Activated CD4-positive, alpha-beta memory T cell treated with anti-CD3 and anti-CD28 coated beads, Interleukin-2, amount 10 ng/mL, durations not matched to agents 7 days and 5 days (primary cell): ENCODE data around the gene ST8SIA1. TPM values are rescaled to one million over a fixed set of nuclear protein-coding genes. Genes with fewer than 3 reads are reported as not detected.

Experiments used
- CTCF ChIA-PET: fragments of 350-600 bp; sonication (Branson Sonifier 250); formaldehyde crosslinking; loops from one replicate; lab custom pipeline; 2021; ENCODE audit warnings: antibody characterized with exemption, inconsistent platforms; lab: Charles Lee
- POLR2A ChIA-PET: fragments of 350-600 bp; sonication (Branson Sonifier 250); formaldehyde crosslinking; loops from one replicate; lab custom pipeline; 2021; ENCODE audit warnings: antibody characterized with exemption; lab: Charles Lee
- DNase-seq: peaks from one replicate; pipeline ENCODE4 v3.0.0-alpha.2; 2020
- H3K27ac Mint-ChIP-seq: one replicate; pipeline ENCODE4 v1.8.0; 2021; ENCODE audit warnings: mild to moderate bottlenecking, mixed read lengths
- H3K27me3 Mint-ChIP-seq: one replicate; pipeline ENCODE4 v1.8.0; 2021; ENCODE audit warnings: mixed read lengths
- H3K36me3 Mint-ChIP-seq: one replicate; pipeline ENCODE4 v1.8.0; 2021; ENCODE audit warnings: low read depth, mixed read lengths
- H3K4me1 Mint-ChIP-seq: one replicate; pipeline ENCODE4 v1.8.0; 2021; ENCODE audit warnings: mixed read lengths
- H3K4me3 Mint-ChIP-seq: one replicate; pipeline ENCODE4 v1.8.0; 2021; ENCODE audit warnings: mild to moderate bottlenecking, mixed read lengths
- H3K9me3 Mint-ChIP-seq: one replicate; pipeline ENCODE4 v1.8.0; 2021; ENCODE audit warnings: mixed read lengths
- total RNA-seq, 2 experiments: library from RNA; stranded (reverse); gene quantifications; one replicate each; pipeline ENCODE4 v1.2.3, GENCODE V29; 2021

Gene ST8SIA1
- total RNA-seq, 2 experiments from 2014 or later, result 2.6 to 3.1 TPM

GRCh38 chr12:22287776-22288621 lies 46.5 kb downstream of the ST8SIA1 start:
- no peaks in the 10 kb centered on the region for H3K27me3 Mint-ChIP-seq
- H3K4me3 Mint-ChIP-seq, result peak overlapping the region; percentile 33
- no peaks in the 10 kb centered on the region for H3K36me3 Mint-ChIP-seq
- ChIA-PET CTCF (interaction anchor here (0.7 to 1.0 kb wide), 3 partner anchors 26 to 187 kb away, joined by 4 to 5 read pairs (median 4); no protein-coding TSS in a partner anchor), POLR2A (interaction anchor here (1.2 to 1.3 kb wide), 3 partner anchors 34 to 122 kb away, joined by 4 to 7 read pairs (median 5); no protein-coding TSS in a partner anchor)
- peak; percentile 25 for DNase-seq
- peaks cover 3% of the 10 kb centered on the region for H3K9me3 Mint-ChIP-seq
- H3K27ac Mint-ChIP-seq, result peak overlapping the region; percentile 62
- peaks cover 26% of the 10 kb centered on the region for H3K4me1 Mint-ChIP-seq

- DNase-seq, result no peak
- no peaks in the 10 kb centered on the region for H3K36me3 Mint-ChIP-seq
- H3K4me1 Mint-ChIP-seq, result peaks cover 26% of the 10 kb centered on the region
- H3K4me3 Mint-ChIP-seq, result no peak overlapping the region
- CTCF ChIA-PET, result interaction anchor here (0.7 kb wide), 1 partner anchor 25 kb away, joined by 5 read pairs; no protein-coding TSS in a partner anchor
- H3K27me3 Mint-ChIP-seq, result no peaks in the 10 kb centered on the region
- POLR2A ChIA-PET, result interaction anchor here (1.2 to 1.3 kb wide), 2 partner anchors 48 to 123 kb away, joined by 4 to 7 read pairs; no protein-coding TSS in a partner anchor
- H3K9me3 Mint-ChIP-seq, result no peaks in the 10 kb centered on the region
- H3K27ac Mint-ChIP-seq, result no peak overlapping the region
Measured at GRCh38 chr12:22287101-22287500, 47.4 kb downstream of the ST8SIA1 start.

GRCh38 chr12:22286569-22286968 lies 47.9 kb downstream of the ST8SIA1 start:
- no peak overlapping the region for H3K4me3 Mint-ChIP-seq
- H3K9me3 Mint-ChIP-seq, result no peaks in the 10 kb centered on the region
- H3K27me3 Mint-ChIP-seq, result no peaks in the 10 kb centered on the region
- no peaks in the 10 kb centered on the region for H3K36me3 Mint-ChIP-seq
- no peak overlapping the region for H3K27ac Mint-ChIP-seq
- DNase-seq, result no peak
- ChIA-PET POLR2A (no interaction called here), CTCF (no interaction called here)
- peaks cover 26% of the 10 kb centered on the region for H3K4me1 Mint-ChIP-seq

GRCh38 chr12:22285846-22286245 lies 48.7 kb downstream of the ST8SIA1 start:
- no peak for DNase-seq
- no peaks in the 10 kb centered on the region for H3K27me3 Mint-ChIP-seq
- H3K4me1 Mint-ChIP-seq, result peaks cover 26% of the 10 kb centered on the region
- CTCF ChIA-PET, result no interaction called here
- POLR2A ChIA-PET, result no interaction called here
- H3K27ac Mint-ChIP-seq, result no peak overlapping the region
- no peaks in the 10 kb centered on the region for H3K36me3 Mint-ChIP-seq
- no peaks in the 10 kb centered on the region for H3K9me3 Mint-ChIP-seq
- H3K4me3 Mint-ChIP-seq, result no peak overlapping the region

- no peaks in the 10 kb centered on the region for H3K36me3 Mint-ChIP-seq
- DNase-seq, result no peak
- peaks cover 24% of the 10 kb centered on the region for H3K4me1 Mint-ChIP-seq
- H3K27me3 Mint-ChIP-seq, result no peaks in the 10 kb centered on the region
- H3K27ac Mint-ChIP-seq, result no peak overlapping the region
- POLR2A ChIA-PET, result no interaction called here
- no peaks in the 10 kb centered on the region for H3K9me3 Mint-ChIP-seq
- H3K4me3 Mint-ChIP-seq, result no peak overlapping the region
- CTCF ChIA-PET, result no interaction called here
Measured at GRCh38 chr12:22284871-22285270, 49.6 kb downstream of the ST8SIA1 start.

GRCh38 chr12:22283508-22283907 lies 51.0 kb downstream of the ST8SIA1 start:
- ChIA-PET CTCF (interaction anchor here (0.6 kb wide), 1 partner anchor 22 kb away, joined by 3 read pairs; no protein-coding TSS in a partner anchor), POLR2A (no interaction called here)
- Mint-ChIP-seq H3K27me3 (no peaks in the 10 kb centered on the region), H3K4me3 (no peak overlapping the region), H3K9me3 (no peaks in the 10 kb centered on the region), H3K27ac (no peak overlapping the region), H3K4me1 (peaks cover 19% of the 10 kb centered on the region), H3K36me3 (no peaks in the 10 kb centered on the region)
- DNase-seq, result no peak

GRCh38 chr12:22283006-22283506 lies 51.5 kb downstream of the ST8SIA1 start:
- H3K4me3 Mint-ChIP-seq, result no peak overlapping the region
- ChIA-PET POLR2A (no interaction called here), CTCF (interaction anchor here (0.6 kb wide), 2 partner anchors 22 to 113 kb away, joined by 3 to 4 read pairs; no protein-coding TSS in a partner anchor)
- no peaks in the 10 kb centered on the region for H3K9me3 Mint-ChIP-seq
- H3K27me3 Mint-ChIP-seq, result no peaks in the 10 kb centered on the region
- H3K36me3 Mint-ChIP-seq, result no peaks in the 10 kb centered on the region
- H3K4me1 Mint-ChIP-seq, result peaks cover 15% of the 10 kb centered on the region
- no peak for DNase-seq
- no peak overlapping the region for H3K27ac Mint-ChIP-seq

GRCh38 chr12:22282283-22282682 lies 52.2 kb downstream of the ST8SIA1 start:
- no peak overlapping the region for H3K27ac Mint-ChIP-seq
- no peaks in the 10 kb centered on the region for H3K27me3 Mint-ChIP-seq
- H3K4me3 Mint-ChIP-seq, result no peak overlapping the region
- H3K9me3 Mint-ChIP-seq, result no peaks in the 10 kb centered on the region
- ChIA-PET POLR2A (no interaction called here), CTCF (interaction anchor here (0.6 kb wide), 1 partner anchor 112 kb away, joined by 4 read pairs; no protein-coding TSS in a partner anchor)
- peaks cover 7% of the 10 kb centered on the region for H3K4me1 Mint-ChIP-seq
- DNase-seq, result no peak
- H3K36me3 Mint-ChIP-seq, result no peaks in the 10 kb centered on the region

GRCh38 chr12:22276867-22277266 lies 57.6 kb downstream of the ST8SIA1 start:
- Mint-ChIP-seq H3K36me3 (peaks cover 2% of the 10 kb centered on the region), H3K4me1 (no peaks in the 10 kb centered on the region), H3K4me3 (no peak overlapping the region), H3K9me3 (no peaks in the 10 kb centered on the region), H3K27me3 (no peaks in the 10 kb centered on the region), H3K27ac (no peak overlapping the region)
- no peak for DNase-seq
- ChIA-PET POLR2A (no interaction called here), CTCF (no interaction called here)

- POLR2A ChIA-PET, result no interaction called here
- Mint-ChIP-seq H3K27ac (no peak overlapping the region), H3K4me1 (no peaks in the 10 kb centered on the region)
Measured at GRCh38 chr12:22276313-22276712, 58.2 kb downstream of the ST8SIA1 start.

GRCh38 chr12:22275843-22276242 lies 58.7 kb downstream of the ST8SIA1 start:
- ChIA-PET CTCF (no interaction called here), POLR2A (no interaction called here)
- Mint-ChIP-seq H3K36me3 (peaks cover 2% of the 10 kb centered on the region), H3K27ac (no peak overlapping the region), H3K4me1 (no peaks in the 10 kb centered on the region), H3K27me3 (no peaks in the 10 kb centered on the region), H3K9me3 (no peaks in the 10 kb centered on the region), H3K4me3 (no peak overlapping the region)
- no peak for DNase-seq

More at GRCh38 chr12:22276313-22276712, 58.2 kb downstream of the ST8SIA1 start:
- CTCF ChIA-PET, result no interaction called here
- H3K9me3 Mint-ChIP-seq, result no peaks in the 10 kb centered on the region
- peaks cover 2% of the 10 kb centered on the region for H3K36me3 Mint-ChIP-seq
- H3K27me3 Mint-ChIP-seq, result no peaks in the 10 kb centered on the region
- DNase-seq, result no peak
- H3K4me3 Mint-ChIP-seq, result no peak overlapping the region

GRCh38 chr12:22272335-22273151 lies 62.0 kb downstream of the ST8SIA1 start:
- POLR2A ChIA-PET, result no interaction called here
- CTCF ChIA-PET, result no interaction called here
- H3K4me3 Mint-ChIP-seq, result no peak overlapping the region

GRCh38 chr12:22271023-22271422 lies 63.5 kb downstream of the ST8SIA1 start:
- Mint-ChIP-seq H3K4me1 (no peaks in the 10 kb centered on the region), H3K27me3 (no peaks in the 10 kb centered on the region), H3K27ac (no peak overlapping the region), H3K4me3 (no peak overlapping the region), H3K9me3 (no peaks in the 10 kb centered on the region), H3K36me3 (peaks cover 2% of the 10 kb centered on the region)
- ChIA-PET POLR2A (no interaction called here), CTCF (no interaction called here)
- DNase-seq, result no peak

More at GRCh38 chr12:22272335-22273151, 62.0 kb downstream of the ST8SIA1 start:
- no peak for DNase-seq
- H3K4me1 Mint-ChIP-seq, result no peaks in the 10 kb centered on the region
- H3K27ac Mint-ChIP-seq, result no peak overlapping the region
- no peaks in the 10 kb centered on the region for H3K9me3 Mint-ChIP-seq
- no peaks in the 10 kb centered on the region for H3K27me3 Mint-ChIP-seq
- H3K36me3 Mint-ChIP-seq, result peaks cover 2% of the 10 kb centered on the region
